Bone marrow (tissue), 2 donors: ENCODE measurements around the gene THEM4.

Source experiments
- DNase-seq, 2 donors: peaks; one replicate each; lab custom pipeline; 2025; lab: John Stamatoyannopoulos, UW

THEM4 gene

DNA sequence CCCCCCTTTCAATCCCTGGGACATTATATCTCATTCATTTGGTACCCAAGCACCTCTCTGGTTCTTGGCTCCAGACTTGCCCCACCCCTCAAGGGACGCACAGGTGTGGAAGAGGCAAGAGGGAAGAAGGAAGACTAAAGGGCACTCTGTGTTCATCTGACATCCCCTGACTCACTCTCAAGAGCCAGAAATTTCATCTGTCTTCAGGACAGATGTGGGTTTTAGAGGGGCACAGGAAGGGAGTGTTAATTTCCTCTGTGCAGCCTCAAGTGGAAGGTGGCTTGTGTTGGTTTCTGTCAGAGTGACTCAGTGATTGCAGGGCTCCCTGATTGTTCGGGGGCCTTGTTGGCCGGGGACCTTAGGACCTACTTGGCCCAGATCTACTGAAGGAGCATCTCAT is 72.1 kb downstream of the THEM4 start:
- no peak for DNase-seq

DNA sequence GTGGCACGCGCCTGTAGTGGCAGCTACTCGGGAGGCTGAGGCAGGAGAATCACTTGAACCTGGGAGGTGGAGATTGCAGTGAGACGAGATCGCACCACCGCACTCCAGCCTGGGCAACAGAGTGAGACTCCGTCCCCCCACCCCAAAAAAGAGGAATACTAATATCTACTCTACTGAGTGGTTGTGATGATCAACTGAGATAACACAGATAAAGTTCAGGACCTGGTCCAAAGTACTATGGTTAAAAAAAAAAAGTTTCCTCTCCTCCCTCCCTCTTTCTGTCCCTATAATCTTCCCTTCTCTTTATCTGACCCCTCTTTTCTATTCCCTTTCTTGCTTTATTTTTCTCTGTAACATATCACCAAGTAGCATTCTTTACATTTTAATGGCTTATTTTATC is 73.7 kb downstream of the THEM4 start:
- no peak for DNase-seq

DNA sequence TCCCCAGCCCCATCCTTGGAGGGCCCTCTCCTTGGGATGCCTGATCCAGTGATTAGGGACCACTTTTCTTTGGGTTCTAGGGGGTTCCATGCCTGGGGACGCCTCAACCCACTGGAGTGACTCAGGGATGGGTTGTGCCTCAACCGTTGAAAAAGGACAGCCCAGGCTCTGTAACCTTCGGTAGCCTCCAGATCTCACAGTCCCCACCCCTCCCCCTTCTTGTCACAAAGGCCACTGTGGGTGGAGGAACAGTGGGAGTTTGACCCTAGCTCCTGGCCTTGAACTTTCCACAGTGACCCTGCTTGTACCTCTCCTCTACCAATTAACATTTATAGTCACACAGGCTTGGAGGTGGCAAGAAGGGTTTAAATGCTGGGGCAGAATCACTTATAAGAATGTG is 75.1 kb downstream of the THEM4 start:
- DNase-seq = no peak

DNA sequence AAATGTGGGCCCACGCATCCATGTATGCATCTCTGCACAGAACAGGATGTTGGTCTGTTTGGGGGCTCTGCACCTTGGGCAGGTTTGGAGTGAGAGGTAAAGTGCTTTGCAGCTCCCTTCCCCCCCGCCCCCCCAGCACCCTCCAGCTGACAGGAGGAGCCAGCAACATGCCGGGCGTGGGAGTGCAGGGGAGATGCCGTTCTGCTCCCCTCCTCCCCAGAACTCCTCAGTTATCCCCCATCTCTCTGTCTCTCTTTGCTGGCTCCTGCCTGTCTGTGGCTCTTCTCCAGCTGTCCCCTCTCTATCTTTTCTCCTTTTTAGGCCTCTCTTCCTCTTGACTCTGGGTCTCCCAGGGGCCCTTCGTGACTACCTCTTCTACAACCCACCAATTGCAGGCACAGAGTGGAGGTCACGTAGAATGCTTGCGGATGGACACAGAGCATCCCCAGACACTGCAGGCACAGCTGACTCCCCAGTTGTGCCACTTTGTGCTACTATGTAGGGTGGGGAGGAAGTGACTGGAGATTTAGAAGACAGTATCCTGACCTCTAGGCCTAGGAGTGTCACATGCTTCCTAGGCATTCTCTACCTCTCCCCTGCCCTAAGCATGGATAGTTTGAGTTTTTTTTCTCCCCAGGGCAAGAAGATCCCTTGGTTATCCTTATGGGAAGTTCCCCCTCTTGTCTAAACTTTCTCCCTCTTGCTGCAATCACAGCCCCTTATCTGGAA is 76.0 kb downstream of the THEM4 start:
- DNase-seq = no peak

DNA sequence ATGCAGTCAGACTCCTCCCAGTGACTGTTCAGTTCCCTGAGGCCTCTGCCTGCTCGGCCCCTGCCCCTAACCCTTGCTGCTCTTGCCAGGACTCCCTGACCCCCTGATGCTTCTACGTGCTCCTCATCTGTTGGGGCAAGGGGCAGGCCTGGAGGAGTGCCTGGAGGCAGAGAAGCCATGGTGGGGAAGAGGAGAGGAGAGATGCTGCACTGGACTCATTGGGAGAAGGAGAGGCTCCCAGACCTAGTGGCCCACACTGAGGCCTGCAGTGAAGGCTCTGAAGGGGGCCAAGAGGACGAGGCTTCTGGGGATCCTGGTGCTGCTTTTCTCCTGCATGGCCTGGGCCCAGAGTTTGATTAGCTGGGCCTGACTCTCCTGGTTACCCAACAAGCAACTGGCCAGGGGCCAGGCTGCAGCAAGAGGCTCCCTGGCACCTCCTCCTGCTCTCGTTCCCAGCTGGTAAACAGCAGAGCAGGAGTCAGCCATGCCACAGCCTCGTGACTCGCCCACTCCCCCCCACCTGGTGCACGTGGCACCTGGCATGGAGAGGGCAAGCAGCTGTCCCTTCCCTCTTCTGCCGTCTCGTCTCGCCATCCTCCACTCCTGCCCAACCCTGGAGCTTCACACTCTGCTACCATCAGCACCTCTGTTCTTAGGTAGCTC is 76.9 kb downstream of the THEM4 start:
- no peak for DNase-seq

DNA sequence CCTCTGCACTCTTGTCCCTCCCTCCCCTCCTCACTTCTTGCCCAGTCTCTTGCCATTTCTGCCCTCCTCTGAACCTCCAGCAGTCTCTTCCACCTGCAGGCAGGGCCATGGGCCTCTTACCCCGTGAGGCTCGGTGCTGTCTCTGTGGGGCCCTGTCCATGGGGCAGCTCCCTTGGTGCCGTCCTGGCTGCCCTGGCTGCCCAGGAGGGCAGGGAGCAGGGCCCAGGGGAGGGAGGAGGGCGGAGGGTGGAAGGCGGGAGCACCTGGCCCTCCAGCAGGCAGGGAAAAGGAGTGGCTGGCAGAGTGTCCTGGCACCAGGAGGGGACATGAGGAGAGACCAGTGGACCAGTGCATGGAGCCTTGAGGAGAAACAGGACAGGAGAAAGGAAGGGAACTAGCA is 77.7 kb downstream of the THEM4 start, which contains the start of gene RORC:
TSS of gene RORC (minus strand) at position 198 of the 400 bp plus-strand sequence. CDS start at position 160, 38 bp downstream.
- DNase-seq = no peak

DNA sequence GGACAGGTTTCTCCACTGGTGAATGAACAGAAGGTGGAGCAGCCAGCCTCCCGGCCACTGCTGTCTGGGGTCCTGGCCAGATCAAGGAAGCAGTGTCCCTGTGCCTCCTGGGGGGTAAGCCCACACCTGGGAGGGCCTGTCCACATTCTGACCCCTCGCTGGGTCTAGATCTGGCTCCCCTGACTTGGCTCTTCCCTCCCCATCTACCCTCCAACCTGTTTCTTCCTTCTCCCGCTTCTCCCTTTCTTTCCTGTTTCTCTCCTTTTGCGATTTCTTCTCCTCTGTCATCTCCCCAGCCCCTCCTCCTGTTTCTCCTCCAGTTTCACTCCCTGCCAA is 78.1 kb downstream of the THEM4 start:
- DNase-seq = no peak

DNA sequence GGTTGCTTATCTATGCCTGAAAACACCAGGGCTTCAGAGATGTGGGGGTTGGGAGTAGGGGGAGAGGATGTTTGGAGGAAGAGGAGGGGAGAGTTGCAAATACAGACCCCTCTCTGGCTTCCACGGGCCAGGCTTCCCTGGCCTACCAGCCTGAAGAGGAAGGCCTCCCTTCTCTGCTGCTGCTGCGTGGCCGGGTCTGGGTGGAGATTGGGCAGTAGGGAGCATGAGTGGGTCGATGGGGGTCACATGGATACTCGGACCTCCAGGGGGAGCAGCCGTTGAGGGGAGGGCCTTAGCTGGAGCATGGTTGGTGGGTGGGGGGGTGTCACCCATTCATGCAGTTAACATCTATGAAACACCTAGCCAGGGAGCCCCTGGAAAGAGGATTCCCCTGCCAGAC is 79.3 kb downstream of the THEM4 start:
- DNase-seq = no peak

DNA sequence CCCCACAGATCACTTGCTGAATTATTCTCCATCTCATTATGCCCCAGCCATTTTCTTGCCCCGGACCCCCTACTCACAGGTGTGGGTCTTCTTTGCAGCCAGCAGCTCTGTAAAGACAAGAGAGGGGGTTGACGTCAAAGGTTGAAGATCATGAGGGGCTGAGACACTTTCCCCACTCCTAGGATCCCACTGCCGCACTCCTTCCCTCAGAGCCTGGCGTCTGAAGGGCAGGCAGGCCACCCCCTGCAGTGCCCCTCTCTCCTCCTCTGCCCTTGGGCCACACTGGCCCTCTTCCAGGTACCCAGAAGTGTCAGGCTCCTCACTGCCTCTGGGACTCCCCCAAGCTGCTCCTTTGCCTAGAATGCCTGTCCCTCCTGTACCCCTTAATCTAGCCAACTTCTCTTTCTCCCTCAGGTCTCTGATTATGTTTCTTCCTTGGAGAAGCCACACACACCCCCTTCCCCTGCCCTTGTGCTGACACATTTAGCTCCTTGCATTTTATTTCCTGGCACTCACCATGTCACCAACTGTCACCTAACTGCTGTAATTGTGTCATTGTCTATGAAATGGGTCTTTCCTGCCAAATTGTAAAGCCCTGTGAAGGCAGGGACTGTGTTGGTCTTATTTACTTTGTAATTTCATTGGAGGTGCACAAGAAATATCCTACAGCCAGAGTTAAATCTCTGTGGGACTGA is 79.8 kb downstream of the THEM4 start:
- no peak for DNase-seq

DNA sequence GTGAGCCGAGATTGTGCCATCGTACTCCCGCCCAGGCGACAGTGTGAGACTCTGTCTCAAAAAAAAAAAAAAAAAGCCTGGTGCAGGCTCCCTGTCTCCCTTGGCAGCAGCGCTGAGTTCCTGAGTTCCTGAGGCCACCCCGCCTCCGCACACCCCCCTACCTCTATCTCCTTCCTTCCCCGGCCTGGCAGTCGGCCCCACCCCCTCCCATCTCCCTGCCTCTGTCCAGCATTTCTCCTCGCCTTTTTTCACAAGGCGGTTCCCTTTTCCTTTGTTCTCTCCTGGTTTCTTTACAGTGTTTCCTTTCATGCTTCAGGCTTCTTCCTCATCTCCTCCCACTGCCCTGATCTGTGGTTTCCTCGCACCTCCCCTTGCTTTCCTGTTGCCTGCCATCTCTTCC is 80.4 kb downstream of the THEM4 start:
- peak in 1 of 2 donors; percentile 22 for DNase-seq

DNA sequence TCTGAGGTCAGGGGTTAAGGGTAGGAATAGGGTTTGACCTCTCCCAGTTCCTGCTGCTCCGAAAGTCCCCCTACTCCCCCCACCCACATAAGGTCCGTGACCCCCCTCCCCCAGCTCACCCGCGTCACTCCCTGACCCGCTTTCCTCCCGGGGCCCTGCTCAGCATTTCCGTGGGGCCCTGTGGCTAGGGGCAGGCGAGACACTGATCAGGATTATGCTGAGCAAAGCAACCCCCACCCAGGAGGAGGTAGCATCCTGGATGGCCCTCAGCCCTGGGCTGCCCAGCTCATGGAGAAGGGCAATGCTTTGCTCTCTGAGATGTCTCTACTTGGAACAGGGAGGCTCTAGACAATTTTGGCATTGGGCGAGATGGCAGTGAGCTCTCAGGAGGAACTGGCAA is 81.5 kb downstream of the THEM4 start:
- no peak for DNase-seq

DNA sequence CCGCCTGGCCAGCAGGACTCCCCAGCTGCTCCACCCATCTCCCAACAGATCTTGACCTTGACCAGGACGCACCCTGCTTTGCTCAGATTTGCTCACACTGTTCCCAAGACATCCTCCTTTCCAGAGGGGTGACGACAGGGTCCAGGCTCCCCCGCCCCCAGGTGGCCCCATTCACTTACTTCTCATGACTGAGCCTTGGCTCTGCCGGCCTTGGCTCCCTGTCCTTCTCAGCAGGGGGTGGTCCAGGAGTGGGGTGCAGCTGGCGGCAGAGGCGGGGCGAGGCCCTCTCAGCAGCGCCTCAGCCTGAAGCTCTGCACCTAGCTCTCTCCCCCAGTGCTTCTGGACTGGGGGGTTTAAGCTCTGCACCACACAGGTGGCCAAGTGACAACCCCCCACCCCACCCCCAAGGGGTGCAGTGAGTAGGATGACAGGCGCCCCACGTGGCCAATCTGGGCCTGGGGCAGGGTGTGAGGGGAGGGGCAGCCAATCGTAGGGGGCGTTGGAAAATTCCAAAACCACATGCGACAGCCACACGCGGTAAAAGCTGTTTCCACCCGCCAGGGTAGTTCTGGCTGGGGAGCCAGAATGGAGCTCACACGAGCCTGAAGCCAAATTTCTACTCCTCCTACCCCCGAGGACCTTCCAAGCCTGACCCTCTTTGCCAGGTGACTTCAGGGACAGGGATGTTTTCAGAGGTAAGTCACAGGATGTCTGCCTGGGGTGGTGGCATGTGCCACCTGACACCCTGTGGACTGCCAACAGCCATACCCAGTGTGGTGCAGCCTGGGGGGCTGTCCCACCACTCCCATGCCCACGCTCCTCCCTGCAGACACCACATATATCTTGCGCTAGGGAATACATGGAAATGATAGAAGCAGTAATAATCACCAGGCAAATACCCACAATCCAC is 83.3 kb downstream of the THEM4 start:
- no peak for DNase-seq

DNA sequence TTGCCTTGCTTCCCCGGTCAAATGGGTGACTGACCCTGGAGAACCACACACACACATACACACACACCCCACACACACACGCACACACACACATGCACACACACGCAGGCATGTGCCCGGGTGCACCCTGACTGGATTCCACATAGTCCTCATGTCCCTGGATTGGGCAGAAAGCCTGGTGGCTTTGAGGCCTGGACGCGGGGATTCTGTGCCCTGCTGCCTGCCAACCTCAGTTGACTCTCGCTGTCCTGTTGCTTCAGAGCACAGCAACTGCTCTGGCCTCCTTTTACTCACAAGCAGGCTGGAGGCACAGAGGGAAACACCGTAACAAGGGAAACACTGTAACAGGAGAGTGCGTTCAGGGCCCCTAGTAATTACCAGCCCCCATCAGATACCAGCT is 84.1 kb downstream of the THEM4 start:
- DNase-seq = no peak
